Loucy (cell line): Measurements from ENCODE around the gene RSAD1.

Experiments used
- H2AFZ ChIP-seq: fragments of 200-600 bp; sonication (generic); 2 replicates; pipeline ENCODE4 v1.6.0; 2016; ENCODE audit warnings: antibody characterized with exemption, mild to moderate bottlenecking, low read length, moderate library complexity
- H3F3A ChIP-seq: fragments of 200-600 bp; 2 replicates; pipeline ENCODE4 v1.6.0; 2016; ENCODE audit warnings: antibody characterized with exemption, low read depth, mild to moderate bottlenecking
- H3K27me3 ChIP-seq: fragments of 200-600 bp; sonication (generic); 2 replicates; pipeline ENCODE4 v1.6.1; 2014; ENCODE audit warnings: low read length, mild to moderate bottlenecking; ENCODE audit not compliant: insufficient read depth, poor library complexity, severe bottlenecking
- H3K36me3 ChIP-seq: fragments of 200-600 bp; sonication (generic); 2 replicates; pipeline ENCODE4 v1.6.1; 2016; ENCODE audit warnings: low read length; ENCODE audit not compliant: insufficient read depth
- H3K4me1 ChIP-seq: fragments of 200-600 bp; sonication (generic); 2 replicates; pipeline ENCODE4 v1.5.1; 2014; ENCODE audit warnings: low read length, mild to moderate bottlenecking; ENCODE audit not compliant: insufficient read depth, poor library complexity, severe bottlenecking
- H3K4me2 ChIP-seq: fragments of 200-600 bp; sonication (generic); 2 replicates; pipeline ENCODE4 v1.6.0; 2014; ENCODE audit warnings: antibody characterized with exemption, low read length, low read depth, mild to moderate bottlenecking; ENCODE audit not compliant: poor library complexity, severe bottlenecking
- H3K4me3 ChIP-seq: fragments of 200-600 bp; sonication (generic); 2 replicates; pipeline ENCODE4 v1.5.1; 2014; ENCODE audit warnings: low read length, mild to moderate bottlenecking, mixed read lengths; ENCODE audit not compliant: poor library complexity, severe bottlenecking
- H3K79me2 ChIP-seq: fragments of 200-600 bp; sonication (generic); 2 replicates; pipeline ENCODE4 v1.6.1; 2014; ENCODE audit warnings: low read length; ENCODE audit not compliant: insufficient read depth
- H3K9ac ChIP-seq: fragments of 200-600 bp; sonication (generic); 2 replicates; pipeline ENCODE4 v1.6.0; 2014; ENCODE audit warnings: mild to moderate bottlenecking, low read depth, low read length, moderate library complexity; ENCODE audit not compliant: poor library complexity, severe bottlenecking
- H3K9me2 ChIP-seq: fragments of 200-600 bp; sonication (generic); replicated peaks from 2 replicates; pipeline ENCODE4 v1.6.1; 2016; ENCODE audit warnings: low read depth, low read length, mixed read lengths
- H3K9me3 ChIP-seq: fragments of 200-600 bp; sonication (generic); 2 replicates; pipeline ENCODE4 v1.6.1; 2014; ENCODE audit warnings: mild to moderate bottlenecking, antibody characterized with exemption, low read length, low read depth; ENCODE audit not compliant: insufficient read depth
- H4K20me1 ChIP-seq: fragments of 200-600 bp; sonication (generic); 2 replicates; pipeline ENCODE4 v1.6.0; 2014; ENCODE audit warnings: antibody characterized with exemption, low read length, mild to moderate bottlenecking; ENCODE audit not compliant: insufficient read depth, poor library complexity, severe bottlenecking
- CTCF ChIP-seq: fragments of 200-600 bp; sonication (generic); conservative IDR thresholded peaks from 2 replicates; pipeline ENCODE4 v1.5.1; 2014; ENCODE audit warnings: mild to moderate bottlenecking, antibody characterized with exemption, low read length
- EZH2phosphoT487 ChIP-seq: fragments of 200-600 bp; IDR thresholded peaks from 2 replicates; pipeline ENCODE4 v1.6.1; 2018; ENCODE audit warnings: antibody characterized with exemption, mild to moderate bottlenecking, moderate library complexity, borderline replicate concordance

The RSAD1 gene

GRCh38 chr17:50461550-50462132, 17.0 kb upstream of the RSAD1 start:
- Histone ChIP-seq H3K4me2 (no peak overlapping the region), H3K9ac (no peak overlapping the region), H2AFZ (no peak overlapping the region)

GRCh38 chr17:50462446-50462845, 16.2 kb upstream of the RSAD1 start:
- no peaks in the 10 kb centered on the region for H3K36me3 ChIP-seq
- no peak overlapping the region for H3K9ac ChIP-seq
- H3K9me2 ChIP-seq: no peaks in the 10 kb centered on the region
- no peak overlapping the region for H3K4me2 ChIP-seq
- no peak overlapping the region for H2AFZ ChIP-seq
- H3K79me2 ChIP-seq: no peaks in the 10 kb centered on the region
- no peaks in the 10 kb centered on the region for H3K27me3 ChIP-seq
- H3K4me3 ChIP-seq: no peak overlapping the region
- no peaks in the 10 kb centered on the region for H4K20me1 ChIP-seq
- H3K4me1 ChIP-seq: no peaks in the 10 kb centered on the region
- TF ChIP-seq EZH2phosphoT487: no peak
- TF ChIP-seq CTCF: no peak
- H3K9me3 ChIP-seq: no peaks in the 10 kb centered on the region
- H3F3A ChIP-seq: no peaks in the 10 kb centered on the region

More at GRCh38 chr17:50461550-50462132, 17.0 kb upstream of the RSAD1 start:
- Histone ChIP-seq H3F3A (no peaks in the 10 kb centered on the region), H3K9me2 (no peaks in the 10 kb centered on the region), H3K4me1 (no peaks in the 10 kb centered on the region), H3K9me3 (no peaks in the 10 kb centered on the region), H3K79me2 (no peaks in the 10 kb centered on the region), H3K4me3 (no peak overlapping the region), H3K27me3 (no peaks in the 10 kb centered on the region), H3K36me3 (no peaks in the 10 kb centered on the region), H4K20me1 (no peaks in the 10 kb centered on the region)
- TF ChIP-seq EZH2phosphoT487 (no peak), CTCF (no peak)

- H3K4me2 ChIP-seq: no peak overlapping the region
- H4K20me1 ChIP-seq: no peaks in the 10 kb centered on the region
- no peak overlapping the region for H3K4me3 ChIP-seq
- no peaks in the 10 kb centered on the region for H3K9me3 ChIP-seq
- H3K9me2 ChIP-seq: no peaks in the 10 kb centered on the region
- H3K4me1 ChIP-seq: no peaks in the 10 kb centered on the region
- H3K27me3 ChIP-seq: no peaks in the 10 kb centered on the region
- no peak overlapping the region for H2AFZ ChIP-seq
- H3K9ac ChIP-seq: no peak overlapping the region
- TF ChIP-seq EZH2phosphoT487: no peak
- TF ChIP-seq CTCF: no peak
- no peaks in the 10 kb centered on the region for H3F3A ChIP-seq
- no peaks in the 10 kb centered on the region for H3K79me2 ChIP-seq
- H3K36me3 ChIP-seq: no peaks in the 10 kb centered on the region
These were observed 14.5 kb upstream of the RSAD1 start for GRCh38 chr17:50464121-50464520.
